ENCODE data around the gene EFHD2. TPM values are rescaled to one million over a fixed set of nuclear protein-coding genes. Genes with fewer than 3 reads are reported as not detected.

Gene EFHD2
- polyA plus RNA-seq, 3 donors = 11.8 to 15.6 (median 15.0) TPM

DNA sequence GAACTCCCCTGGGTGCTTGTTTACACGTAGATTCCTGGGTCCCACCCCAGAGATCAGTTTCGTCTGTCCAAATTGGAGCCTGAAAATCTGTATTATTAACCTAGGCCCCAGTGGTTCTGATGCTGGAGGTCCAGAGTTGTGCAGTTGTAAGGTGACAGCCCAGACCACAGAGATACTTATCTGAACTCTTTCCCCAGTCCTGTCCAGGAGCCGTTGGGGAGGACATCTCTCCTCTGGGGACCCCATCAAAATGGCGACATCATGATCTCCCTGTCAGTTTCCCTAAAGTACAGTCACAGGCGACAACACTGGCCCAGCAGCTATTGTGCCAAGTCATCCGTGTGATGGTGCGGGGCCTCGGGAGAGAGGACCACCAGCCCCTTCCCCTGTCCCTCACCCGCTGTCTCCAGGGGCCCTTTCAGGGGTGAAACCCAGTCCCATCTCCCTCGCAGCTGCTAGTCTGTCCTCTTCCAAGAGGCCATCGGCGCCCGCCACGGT lies 749 bp upstream of the EFHD2 start:
- DNase-seq = no peak

DNA sequence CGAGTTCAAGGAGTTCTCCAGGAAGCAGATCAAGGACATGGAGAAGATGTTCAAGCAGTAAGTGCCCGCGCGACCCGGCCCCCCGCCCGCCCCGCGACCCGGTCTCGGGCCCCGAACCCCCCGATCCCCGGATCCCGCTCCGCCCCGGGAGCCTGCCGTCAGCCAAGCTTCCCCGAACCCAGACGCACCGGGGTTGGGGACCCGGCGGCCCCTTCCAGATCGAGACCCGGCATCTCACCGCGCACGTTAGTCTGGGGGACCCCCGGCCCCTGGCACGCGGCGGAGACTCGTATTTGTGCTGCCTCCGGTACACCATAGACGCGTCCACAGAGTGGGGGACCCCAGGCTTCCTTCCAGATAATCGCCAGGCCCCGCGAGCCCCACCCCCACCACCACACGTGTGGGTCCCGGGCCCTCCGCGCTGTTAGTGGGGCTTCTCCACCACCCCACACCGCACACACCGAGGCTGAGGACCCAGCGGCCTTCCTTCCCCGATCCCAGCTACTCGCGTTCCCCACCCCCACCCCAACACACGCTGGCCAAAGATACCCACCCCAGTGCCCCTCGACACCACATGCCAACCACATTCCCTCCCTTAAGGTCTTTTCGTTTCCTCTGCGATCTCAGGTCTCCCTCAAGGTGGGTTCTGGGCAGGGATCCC lies 665 bp downstream of the EFHD2 start:
- no peak for DNase-seq

DNA sequence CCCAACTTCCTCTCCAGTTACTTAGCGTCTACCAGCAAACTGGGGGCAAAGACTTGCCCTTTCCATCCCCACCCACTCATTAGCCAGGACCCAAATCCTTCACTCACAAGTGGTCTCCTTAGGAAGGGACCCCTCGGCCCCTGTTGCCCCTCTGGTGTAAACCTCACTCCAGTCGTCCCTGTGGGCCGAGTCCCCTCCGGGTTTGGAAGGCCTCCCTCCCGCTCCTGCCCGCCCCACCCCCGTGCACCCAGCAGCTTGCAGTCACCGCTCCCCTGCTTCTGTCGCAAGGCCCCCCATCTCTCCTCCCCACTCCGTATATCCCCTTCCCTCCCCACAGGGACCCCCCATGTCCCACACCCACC lies 1.2 kb downstream of the EFHD2 start:
- DNase-seq = no peak

DNA sequence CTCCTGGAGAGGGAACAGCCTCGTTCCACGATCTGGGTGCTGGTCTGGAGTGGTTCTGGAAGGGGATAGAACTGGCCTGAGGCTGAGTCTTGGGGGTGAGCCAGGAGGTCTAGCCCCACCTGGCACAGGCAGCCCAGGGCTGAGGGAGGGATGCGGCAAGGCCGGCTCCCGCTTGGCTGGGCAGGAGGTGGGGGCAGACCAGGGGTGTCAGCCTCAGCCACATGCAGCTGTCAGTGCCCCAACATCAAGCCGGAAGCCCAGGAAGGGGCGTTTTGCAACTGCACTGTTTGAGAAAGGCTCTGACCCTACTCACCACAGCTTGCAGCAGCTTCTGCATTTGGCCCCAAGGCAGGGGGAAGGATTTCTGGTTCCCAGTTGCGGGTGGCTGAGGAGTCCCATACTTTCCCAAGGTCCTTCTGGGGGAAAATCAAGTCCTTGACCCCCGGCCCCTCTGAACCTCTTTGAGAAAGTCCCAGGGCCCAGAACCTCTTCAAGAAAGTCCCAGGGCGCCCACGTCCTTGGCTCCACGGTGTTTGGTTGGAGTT lies 2.0 kb downstream of the EFHD2 start:
- DNase-seq = no peak

DNA sequence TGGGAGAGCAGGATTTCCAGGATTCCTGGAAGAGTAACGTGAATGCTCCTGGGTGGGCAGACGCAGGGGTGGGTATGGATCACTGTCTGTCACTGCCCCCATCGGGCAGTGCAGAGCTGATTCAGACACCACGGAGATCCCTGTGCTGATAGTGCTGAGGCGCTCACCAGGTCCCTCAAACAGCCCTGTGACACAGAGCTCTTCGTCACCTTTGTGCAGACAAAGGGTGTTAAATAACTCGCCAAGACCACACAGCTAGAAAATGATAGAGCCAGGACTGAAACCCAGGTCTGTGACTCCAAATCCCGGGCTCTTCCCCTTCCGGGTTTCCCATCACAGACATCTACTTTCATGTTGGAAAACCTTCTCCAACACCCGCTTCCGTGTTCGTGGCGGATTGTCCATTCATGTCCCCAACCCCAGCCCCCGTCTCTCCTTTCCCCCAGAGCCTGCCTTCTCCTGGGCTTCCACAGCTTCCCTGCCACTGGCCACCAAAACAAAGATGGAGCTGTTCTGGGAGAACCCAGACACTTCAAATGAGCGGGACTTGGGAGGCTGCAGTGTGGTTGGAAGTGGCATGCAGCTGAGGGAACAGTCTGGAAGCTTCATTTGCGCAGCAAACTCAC lies 2.6 kb downstream of the EFHD2 start:
- DNase-seq = no peak

DNA sequence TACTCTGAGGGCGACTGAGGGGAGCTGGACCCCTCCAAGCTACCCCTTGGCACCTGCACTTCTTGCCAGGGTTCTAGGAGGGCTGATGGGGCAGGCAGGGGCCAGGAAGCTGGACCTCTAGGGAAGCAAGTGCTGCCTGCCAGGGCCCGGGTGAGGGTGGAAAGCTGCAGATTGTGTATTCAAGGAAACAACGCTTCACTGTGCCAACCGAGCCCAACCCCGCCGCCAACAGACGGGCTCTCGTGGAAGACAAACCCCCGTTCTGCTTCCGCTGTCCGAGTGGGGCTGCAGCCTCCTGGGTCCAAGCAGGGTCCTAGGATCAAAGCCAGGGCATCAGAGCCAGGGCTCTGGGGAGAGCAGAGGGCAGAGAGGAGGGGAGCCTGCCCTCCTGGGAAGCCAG lies 3.2 kb downstream of the EFHD2 start:
- DNase-seq = no peak

DNA sequence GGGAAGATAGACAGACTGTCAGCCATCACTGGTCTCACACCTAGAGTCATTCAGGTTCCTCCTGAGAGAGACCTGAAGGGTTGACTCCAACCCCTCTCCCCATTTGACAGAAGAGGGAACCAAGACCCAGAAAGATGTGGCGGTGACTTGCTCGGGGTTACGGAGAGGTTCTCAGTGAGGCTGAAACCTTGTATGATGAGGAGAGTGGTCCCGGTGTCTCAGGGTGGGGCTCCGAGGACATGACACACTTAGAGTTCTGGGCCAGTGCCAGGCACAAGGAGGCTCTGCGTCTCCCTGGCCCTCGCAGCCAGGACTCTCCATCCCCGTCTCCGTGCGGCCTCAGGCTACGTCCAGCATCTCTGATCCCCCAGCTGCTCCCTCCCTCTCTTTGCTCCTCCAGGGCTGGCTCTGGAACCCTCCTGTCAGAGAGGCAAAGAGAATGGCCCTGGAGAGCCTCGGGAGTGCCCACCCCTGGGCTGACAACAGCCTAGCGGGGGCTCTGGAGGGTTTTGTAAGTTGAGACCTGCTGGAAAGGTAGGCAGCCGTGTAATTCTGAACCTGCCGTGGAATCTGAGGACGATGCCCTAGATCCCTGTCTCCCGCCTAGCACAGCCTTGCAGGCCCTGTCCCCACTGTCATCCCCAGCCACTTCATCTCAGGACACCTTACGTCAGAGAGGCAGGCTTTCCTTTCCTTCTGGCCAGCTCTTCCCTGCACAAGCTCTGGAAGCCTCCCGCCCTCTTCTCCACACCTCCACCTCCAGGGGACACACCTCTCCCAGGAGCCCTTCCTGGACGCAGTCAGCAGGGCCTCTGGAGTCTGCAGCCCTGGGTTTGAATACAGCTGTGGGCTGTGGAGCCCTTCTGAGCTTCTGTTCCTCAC lies 4.1 kb downstream of the EFHD2 start:
- DNase-seq = no peak

DNA sequence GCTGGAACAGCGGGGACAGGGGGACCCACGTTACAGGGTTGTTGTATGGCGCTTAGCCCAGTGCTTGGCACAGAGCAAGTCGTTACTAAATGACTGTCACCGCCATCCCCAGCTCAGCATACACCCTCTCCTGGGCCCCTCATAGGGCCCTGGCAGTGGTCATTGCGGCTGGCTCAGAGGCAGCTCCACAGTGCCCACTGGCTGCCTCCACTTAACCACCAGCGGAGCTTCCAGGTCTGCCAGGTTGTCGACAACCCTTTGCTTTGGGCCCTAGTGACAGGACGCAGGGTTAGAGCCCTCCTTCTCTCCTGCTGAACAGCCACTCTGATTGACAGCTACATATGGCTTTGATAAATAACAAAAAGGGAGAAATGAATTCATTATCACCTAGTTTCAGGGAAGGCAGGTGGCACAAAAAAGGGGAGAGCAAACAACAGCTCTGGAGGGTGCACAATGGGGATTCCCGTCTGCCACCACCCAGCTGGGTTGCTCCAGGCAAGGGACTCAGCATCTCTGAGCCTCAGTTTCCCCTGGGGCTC lies 4.8 kb downstream of the EFHD2 start:
- DNase-seq = no peak

DNA sequence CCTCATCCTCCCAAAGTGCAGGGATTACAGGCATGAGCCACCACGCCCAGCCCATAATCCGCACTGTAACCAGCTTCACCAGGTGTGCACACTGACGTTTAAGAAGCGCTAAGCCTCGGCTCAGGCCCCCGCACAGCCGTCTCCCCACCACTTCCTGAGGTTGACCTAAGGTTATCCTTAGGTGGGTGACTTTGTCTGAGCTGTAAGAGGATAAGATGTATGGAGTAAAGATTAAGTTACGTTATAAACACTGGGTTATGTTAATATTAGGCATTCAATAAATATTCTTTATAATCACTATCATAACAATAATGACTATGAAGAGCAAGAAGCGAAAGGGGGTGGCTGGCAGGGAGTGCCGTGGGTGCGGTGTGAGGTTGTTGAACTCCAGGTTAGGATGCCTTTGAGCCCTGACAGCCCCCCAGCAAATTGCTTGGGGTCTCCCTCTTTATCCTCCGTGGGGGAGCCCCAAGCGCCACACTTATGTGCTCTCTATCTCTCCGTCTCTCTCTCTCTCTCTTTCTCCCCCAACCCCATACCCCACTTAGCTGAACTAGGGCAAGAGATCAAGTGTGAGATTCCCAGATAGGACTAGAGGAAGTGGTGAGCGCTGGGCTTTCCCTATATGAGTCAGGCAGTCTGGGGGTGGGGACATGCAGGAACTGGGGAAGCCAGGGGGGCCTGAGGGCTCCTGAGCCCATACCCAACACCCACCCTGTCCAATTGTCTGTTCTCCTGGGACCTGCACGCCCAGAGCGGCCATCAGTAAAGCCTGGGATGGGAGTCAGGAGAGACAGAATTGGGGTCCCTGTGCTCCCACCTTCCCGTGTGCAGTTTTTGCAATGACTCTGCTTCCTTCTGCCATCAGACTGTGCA lies 7.6 kb downstream of the EFHD2 start:
- no peak for DNase-seq

DNA sequence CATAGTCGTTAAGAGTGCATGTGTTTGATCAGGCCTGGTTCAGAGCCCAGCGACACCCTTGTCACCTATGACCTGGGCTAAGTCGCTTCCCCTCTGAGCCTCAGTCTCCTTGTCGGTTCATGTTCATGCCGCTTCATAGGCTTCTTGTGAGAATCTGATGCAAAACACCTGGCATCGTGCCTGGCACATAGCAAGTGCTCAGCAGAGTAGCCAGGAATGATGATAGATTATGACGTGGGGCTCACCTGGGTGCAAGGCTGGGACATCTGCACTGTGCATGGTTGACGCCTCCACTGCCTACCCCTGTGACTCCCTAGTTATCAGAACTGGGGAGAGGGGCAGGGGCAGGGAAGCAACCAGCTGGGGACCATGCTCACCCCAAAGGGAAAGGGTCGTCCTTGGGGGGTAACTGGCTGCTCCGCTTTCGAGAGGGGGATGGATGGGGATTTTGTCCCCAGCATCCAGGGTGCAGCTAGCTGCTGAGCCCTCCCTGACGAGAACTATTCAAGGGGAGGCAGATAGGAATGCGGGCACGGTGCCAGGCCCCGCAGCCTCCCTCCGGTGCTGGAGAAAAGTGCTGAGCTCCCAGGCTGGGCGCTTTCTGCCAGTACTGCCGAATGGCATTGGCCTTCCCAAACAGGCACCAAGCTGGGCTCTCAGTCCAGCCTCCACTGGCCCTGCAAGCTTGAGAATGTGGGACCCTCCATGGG lies 9.3 kb downstream of the EFHD2 start:
- DNase-seq = no peak

DNA sequence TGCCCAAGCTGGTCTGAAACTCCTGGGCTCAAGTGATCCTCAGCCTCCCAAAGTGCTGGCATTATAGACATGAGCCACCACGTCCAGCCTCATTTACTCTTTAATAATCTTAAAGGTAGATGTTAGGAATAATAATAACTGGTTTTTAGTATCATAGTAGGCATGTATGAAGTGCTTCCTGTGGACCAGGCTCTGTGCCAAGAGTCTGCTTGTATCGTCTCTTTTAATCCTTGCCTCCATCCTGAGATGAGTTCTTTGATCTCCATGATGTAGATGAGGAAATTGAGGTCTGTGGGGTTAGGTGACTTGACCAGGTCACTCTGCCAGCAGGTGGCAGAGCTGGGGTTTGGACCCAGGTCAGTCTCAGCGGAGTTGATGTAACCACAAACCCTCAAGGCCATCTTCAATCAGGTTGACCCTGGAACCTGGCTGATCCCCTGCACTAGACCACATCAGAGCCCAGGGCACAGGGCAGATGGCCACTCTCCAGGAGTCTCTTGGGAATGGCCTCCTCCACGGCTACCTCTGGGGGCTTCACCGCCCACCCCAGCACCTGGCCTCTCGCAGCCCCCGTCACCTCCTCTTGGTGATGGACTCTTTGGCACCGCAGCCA lies 11.3 kb downstream of the EFHD2 start:
- DNase-seq = no peak

DNA sequence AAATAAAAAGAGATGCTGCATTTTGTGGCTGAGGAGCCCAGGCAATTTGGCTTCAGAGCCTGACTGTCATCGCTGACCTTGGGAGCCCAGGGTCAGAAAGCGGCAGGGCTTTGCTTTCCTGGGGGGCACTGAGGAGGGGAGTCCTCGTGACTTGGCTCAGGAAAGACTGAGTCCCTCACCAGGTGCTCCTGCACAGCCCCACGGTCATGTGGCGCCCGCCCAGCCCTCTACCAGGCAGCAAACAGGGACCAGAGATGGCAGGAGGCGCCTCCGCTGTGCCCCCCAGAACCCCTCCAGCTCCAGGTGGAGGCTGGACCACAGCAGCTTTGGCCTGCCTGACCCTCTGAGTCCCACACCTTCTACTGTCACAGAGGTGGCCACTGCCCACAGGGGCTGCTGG lies 13.2 kb downstream of the EFHD2 start:
- DNase-seq = no peak

DNA sequence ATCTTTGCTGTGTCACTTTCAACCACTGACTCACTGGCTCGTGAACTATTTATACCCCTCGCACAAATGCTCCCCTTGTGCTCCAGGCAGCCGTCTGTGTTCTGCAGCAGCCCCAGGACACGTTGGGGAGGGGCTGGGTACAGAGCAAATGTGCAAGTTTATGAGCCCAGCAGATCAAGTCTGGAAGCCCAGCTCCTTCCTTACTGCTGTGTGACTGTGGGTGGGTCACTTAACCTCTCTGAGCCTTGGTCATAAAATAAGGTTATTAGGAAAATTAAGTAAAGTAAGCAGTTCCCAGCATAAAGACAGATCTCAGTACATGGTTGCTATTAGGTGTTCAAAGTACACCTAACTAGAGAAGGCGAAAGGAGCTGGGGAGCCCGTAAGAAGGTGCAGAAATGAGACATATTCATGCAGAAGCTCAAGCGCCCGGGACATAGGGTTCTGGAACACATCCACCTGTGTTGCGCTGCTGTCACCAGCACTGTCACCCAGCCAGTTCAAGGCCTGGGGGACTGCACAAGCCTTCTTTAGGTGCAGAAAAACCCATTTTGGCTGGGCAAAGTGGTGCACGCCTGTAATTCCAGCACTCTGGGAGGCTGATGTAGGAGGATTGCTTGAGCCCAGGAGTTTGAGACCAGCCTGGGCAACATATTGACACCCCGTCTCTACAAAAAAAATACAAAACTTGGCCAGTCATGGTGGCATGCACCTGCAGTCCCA lies 13.8 kb downstream of the EFHD2 start:
- DNase-seq = no peak

DNA sequence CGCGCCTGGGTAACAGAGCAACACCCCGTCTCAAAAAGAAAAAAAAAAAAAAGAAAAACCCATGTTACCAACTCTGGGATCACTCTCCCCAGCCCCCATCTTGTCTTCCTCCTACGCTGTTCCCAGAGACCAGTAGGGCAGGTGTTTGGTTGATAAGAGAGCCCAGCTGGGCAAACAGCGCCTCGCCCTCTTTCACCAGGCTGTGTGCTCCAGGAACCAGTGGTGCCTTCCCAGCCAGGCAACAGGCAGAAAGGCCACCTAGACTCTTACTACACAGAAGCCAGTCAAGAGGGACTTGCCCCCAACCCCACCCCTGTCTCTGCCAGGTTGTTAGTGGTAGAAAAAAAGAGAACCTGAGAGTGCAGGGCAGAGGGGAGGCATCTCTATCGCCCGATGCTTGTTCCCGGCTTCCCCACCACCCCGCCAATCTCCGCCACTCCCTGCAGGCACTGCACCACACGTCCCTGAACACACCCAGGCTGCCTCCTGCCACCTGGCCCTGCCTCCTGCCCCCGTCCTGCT lies 14.5 kb downstream of the EFHD2 start:
- DNase-seq = no peak

DNA sequence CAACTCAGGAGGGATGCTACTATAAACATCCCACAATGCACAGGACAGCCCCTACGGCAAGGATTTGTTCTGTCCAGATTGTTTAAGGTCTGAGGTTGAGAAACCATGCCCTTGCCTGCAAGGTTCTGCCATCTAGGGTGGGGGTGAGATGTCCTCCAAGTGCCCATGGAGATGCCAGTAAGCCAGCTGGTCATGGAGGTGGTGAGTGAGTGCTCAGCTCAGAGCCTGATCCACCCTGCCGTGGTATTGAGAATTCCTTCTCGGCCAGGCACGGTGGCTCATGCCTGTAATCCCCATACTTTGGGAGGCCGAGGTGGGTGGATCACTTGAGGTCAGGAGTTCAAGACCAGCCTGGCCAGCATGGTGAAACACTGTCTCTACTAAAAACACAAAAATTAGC lies 15.3 kb downstream of the EFHD2 start:
- DNase-seq = no peak

DNA sequence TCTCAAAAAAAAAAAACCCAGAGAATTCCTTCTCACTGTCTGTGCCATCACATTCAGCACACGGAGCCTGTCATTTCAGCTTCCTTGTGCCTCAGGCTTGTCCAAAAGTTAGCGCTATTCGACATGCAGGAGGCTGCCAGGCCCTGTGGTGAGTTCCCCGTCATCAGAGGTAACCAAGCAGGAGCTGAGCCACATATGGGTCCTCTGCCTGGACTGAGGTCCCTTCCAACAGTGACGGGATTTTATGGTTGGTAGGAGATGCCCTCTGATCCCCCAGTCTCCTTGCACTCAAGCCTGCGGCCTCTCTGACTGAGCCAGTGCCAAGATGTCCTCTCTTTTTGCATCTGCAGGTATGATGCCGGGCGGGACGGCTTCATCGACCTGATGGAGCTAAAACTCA lies 15.8 kb downstream of the EFHD2 start:
- no peak for DNase-seq

DNA sequence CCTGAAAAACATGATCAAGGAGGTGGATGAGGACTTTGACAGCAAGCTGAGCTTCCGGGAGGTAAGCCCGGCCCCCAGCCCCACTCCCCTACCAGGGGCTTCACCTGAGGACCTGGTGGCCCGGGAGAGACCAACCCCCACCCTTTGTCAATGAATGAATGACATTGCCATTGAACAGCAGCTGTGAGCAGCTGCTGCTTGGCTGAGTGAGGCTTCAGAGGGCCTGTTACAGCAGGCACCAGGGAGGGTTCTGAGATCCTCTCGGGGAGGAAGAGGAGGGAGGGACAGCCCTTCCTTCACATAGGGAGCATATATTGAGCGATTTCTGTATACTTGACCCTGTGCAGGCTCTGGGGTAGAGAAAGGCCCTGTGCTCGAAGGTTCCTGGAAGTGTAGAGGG lies 16.3 kb downstream of the EFHD2 start:
- DNase-seq = no peak

DNA sequence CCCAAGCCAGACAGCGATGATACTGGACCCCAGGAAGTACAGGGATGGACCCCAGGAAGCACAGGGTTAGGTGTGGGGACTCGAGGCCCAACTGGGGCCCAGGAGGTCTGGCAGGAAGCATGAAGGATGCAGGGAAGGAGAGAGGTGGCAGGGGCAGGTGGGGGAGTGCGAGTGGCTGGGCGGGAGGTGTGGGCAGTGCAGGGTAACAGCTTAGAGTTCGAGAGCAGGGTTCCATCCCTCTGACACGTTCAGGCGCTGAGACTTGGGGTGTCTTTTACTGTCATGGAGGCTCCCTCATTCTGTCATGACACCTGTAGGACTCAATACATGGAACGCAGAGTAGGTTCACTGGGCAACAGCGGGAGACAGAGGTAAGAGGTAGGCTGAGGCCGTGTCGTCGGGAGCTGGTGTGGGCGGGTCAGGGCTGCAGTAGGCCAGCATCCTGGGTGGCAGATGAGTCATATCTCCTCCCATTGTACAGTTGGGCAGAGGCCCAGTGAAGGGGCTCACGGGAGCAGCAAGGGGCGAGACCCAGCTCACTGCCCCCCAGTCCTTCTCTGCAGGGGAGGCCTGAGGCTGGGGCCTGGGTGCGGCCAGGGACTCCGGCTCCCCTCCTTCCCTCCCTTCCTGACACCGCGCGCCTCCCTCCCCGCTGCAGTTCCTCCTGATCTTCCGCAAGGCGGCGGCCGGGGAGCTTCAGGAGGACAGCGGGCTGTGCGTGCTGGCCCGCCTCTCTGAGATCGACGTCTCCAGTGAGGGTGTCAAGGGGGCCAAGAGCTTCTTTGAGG lies 17.0 kb downstream of the EFHD2 start:
- no peak for DNase-seq
